NCI-H2029 (cell line): Measurements from ENCODE around the gene ATP10A.

ENCODE experiments used
- DNase-seq: peaks from one replicate; lab custom pipeline; 2025; lab: John Stamatoyannopoulos, UW

ATP10A gene

DNA sequence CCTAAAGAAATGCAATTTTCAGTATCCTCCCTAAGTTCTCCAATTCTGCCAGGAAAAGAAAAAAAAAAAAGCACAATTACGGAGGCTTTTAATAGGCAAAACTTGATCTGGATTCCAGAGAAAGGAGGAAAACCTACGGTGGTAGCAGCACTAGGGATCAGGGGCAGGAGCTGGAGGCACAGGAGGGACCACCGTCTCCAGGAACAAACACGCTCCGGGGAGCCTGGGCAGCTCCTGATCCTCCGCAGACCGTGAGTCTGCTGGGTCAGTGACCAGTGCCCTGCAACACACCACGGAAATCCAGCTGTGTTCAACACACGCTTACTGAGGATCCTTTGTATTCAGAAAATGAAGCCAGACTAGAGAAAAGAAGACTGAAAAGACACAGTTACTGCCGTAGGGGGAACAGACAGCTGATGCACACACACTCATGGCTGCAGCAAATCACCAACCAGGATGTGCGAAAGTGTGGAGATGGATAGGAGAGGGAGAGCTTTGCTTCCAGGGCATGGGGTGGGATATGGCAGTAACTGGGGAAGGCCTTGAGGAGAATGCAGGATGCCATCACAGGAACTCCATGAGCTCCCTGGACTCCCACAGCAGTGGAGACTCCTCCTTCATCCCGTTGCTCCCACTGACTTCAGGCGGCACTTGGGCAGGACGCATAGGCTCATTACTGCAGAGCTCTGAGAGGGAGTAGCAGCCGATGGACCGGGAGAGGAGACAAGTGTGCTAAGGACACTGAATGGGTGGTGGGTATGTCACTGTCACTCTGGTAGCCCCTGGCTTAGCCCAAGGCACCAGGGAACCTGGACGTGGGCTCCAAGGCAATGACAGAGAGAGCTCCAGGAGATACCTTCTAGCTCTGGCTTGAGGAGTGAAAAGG, 167.0 kb downstream of the ATP10A start:
- no peak for DNase-seq

DNA sequence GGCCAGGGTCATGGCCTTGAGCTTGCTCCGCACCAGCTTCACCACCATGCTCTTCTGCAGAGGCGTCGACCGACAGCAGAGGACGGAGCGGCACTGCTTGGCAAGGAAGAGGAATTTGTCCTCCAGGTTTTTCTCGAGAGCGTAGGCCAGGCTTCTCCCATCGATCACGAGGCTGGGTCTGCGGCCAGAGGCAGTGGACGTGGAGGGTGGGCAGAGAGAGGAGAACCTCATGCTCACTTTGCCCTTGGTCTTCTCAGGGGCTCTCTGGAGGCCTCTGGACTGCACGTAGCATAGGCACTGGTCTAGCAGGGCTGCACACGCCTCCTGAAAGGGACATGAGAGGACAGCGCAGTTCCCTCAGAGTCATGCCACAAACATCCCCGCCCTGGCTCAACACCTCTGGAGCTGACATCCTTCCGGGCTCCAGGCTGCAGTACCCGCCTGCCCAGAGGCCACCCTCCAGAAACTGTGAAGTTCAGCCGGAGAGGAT, 168.3 kb downstream of the ATP10A start:
- no peak for DNase-seq

DNA sequence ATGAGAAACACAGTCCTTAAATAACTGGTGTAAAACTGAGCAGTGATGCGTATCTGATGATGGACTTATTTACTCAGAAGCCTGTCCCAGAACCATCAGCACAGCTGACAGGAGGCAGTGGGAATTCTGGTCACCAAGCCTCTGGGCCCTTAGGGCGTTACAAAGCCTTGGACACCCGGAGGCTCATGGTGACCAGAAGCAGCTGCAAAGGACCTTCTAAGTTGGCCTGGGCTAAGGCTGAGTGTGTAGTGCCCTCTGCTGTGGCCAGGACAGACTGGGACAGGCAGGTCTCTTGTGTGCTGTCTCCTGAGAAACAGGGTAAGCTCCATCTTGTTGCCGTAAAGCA, 168.9 kb downstream of the ATP10A start:
- no peak for DNase-seq

DNA sequence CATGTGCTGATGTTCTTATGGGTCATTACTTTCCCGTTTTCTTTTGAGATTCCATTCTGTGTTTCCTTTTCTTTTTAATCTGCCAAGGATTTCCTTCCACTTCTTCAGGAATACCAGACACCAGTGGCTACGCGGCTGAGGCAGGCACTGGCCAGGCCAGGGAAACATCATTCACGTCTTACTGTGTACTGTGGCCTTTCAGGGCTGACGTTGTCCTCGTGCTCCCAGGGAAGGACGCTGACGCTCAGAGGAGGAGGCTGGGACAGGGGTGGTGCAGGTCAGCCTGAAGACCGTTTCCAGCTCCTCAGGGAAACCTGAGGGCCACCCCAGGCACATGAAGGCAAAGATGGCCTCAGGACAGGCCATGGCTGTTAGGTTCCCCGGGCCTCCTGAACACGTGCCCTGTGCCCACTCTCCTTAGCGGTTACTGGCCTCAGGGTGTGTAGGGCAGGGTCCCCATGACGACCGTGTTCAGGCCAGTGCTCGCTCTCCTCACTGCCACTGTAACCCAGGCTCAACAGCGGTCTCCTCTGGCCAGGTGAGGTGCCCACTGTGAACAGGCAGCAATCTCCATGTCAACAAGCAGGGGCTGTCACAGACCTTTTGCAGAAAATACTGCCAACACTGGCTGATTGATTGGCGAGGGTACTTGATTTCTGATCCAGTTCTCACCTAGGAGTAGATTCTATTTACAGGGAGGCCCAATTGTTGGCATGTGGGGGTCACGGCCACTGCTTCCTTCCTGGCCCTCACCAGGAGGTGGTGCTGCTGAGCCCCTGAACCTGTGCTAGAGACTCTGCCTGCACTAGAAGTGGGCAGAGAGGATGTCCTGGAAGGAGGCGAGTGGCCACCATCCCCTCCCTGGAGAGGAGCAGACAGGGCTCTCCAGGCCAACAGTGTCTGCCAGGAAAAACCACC, 169.5 kb downstream of the ATP10A start:
- no peak for DNase-seq

DNA sequence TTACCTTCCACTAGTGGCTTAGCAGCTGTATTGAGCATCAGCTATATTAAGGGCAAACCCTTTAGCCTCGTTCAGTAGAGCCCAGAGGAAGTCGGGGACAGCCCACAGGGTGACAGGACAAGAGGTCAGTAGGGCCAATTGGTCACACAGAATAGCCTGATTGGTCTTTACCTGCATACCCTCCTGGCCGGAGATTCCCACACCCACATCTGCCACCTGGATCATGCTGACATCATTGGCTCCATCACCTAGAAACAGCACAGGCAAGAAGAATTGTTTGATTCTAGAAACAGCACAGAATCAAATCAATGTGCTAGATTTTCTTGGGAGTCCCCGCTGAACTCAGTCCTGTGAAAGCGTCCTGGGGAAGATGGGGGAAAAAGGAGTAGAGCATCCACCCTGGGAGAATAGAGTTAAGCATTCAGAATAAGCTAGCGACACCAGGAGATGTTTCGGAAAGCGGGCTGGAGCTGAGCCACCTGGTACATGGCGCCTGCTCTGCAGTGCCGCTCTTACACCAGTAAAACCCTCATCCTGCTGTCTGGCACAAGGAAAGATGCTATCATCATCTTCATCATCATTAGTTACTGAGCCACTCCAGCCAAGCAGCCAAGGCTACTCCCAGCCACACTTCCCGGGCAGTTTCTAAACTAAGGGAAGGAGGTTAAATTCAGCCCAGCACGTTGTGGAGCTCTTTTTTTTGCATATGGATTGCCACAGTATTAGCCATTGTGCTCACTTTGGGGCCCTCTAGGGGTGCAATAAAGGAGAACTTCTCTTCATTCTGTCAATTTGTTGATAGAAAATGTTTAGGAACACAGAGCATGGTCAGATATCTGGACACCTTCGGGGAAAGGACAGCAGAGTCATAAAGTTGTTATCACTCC, 171.3 kb downstream of the ATP10A start:
- no peak for DNase-seq

DNA sequence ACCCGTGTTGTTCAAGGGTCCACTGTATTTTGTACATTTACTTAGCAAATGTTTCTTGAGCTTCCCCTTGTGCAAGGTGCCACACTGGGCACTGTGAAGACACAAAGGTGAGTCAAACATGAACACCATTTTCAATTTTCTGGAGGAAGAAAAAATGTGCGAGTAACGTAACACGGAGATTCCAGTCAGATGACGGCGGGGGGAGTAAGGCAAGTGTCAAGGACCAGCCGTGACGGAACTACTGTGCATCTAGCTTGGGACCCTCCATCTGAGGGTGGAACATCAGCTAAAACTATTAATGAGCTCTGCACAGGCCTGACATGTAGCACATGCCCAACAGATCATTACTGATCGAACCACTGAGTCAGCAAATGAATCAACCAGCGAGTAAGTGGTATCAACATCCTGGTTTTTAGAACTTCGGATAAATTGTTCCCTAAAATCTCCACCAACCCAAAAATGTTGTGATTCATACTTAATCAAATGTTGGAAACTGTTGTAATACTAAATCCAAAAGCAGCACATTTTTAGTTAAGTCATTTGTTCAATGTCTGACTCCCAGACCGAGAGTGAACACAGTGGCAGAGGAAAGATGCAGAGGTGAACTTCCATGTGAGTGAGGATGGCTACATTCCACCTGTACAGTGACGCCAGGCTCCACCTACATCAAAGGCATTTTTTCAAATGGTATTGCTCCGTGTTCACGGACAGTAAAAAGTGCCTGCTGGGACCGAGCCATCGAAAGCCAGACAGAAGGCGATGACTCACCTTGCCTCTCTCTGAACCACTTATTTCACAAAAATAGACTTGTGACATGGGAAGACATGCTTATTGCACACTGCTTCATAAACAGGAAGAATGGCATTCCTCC, 172.2 kb downstream of the ATP10A start:
- no peak for DNase-seq

DNA sequence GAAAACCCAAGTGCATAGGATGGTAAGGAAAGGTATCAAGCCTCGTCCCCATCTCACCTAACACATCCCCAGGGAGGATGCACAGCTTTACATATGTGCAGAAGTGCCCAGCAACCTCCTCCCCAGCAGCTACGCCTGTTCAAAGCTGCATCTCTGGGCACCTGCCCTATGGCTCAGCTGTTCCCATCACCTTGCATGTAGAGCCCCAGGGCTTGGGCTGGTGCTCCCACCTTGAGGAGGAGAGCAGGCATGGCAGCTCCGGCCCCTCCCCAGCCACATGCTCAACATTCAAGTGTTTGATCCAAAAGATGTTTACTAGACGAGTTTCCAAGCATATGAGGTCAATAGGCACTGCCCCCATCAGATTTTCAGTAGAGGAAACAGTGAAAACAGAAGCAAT, 173.5 kb downstream of the ATP10A start:
- DNase-seq, result no peak

DNA sequence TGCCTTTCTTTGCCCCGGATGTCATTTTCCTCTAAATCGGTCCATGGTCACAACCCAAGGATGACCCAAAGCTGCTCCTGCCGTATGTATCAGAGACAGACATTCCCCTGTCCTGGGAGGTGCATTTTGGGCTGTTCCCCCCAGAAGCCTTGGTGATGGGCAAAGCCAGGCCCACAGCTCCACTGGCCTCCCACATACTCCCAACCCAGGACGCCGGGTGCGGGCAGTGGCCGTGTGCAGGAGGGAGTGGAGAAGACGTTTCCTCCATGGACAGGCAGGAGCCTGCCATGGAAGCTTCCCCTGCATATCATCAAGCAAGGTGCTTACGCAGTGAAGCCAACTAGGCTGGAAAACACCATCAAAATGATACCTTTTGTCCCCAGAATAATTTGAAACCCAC, 175.0 kb downstream of the ATP10A start:
- no peak for DNase-seq

DNA sequence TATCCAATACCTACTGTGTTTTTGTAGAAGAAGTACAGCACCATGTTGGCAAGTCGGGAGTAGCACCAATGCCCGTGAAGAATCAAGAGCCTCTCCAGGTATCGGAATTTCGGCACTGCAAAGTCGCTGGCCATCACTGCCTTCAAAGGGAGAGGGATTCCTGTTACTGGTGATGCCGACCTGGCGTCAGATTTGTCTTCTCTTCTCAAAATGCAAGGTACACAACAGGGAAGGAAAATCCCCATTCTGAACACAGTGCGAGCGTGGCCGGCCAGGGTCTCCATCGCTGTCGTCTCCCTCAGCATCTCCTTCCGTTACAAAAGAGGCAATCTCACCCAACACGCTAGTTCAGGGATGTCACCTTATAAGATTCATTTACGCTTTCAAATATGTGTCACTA, 175.4 kb downstream of the ATP10A start:
- no peak for DNase-seq

DNA sequence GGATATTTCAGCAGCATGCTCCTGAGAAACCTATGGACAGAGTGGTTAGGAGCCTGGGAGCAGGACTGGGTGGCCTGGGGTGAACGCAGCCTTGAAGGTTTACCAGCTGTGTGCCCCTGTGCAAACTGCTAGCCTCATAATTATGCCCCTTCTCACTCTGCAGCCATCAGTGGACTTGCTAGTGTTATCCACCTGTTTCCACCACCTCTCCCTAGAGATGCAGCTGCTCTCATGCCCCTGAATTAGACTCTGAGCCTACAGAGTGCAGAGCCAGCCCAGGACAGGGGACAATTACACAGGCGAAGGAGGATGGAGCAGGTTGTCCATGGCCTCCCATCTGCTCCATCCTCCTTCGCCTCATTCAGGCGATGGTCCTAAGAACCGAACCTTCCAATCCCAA, 175.9 kb downstream of the ATP10A start:
- DNase-seq, result no peak

DNA sequence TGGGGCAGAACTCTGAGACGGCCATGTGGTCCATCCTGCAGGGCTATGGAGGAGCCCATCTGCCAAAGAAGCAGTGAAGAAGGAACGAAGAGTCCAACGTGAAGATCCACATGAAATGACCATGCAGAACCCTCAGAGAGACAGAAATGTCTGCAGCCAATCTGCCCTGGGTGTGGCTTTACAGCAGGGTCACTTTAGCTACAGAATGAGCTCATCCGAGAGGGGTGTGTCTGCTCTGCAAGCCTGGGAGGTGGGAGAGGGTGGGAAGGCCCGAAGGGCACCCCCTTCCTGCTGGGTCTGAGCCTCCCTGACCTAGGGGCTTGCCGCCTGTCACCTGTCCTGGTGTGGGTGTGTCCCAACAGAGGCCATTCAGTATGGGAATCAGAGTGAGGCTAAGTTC, 176.3 kb downstream of the ATP10A start:
- no peak for DNase-seq

DNA sequence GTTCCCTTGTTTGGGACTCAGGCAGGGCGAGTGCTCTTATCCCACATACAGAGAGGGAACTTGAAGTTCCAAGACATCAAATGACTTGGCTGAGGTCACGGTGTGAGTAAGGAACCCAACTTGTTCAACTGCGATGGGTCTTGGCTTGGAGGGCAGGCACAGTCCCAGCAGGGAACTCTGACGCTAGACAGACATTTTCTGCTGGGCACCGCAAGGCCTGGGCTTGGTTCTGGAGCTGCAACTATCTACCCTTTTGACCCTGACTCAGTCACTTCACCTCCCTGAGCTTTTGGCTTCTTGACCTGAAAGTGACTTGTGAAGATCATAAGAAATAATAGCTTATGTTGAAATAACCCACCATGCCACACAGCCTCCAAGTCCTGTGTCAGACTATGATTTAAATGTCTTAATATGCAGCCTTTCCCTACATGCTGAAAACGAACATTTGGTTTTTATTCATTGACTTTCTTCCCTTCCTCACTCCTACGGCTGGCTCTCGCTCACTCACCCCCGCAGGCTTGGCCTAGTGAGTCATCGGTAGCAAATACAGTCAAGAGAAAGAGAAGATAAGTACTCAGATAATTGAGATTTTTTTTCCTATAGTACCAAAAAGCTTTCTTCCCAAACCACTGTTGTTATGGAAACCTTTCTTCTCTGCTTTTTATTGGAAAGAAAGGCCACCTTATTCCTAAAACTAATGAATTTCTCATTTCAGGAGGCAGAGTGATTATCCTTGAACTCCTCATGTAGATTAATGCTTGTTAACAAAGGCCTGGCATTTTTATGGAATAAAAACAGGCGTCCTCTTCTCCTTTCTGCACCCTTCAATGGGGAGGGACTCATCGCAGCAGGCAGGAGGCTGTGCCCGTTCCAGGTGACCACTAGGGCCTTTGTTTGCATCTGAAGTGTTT, 178.4 kb downstream of the ATP10A start:
- DNase-seq, result no peak

DNA sequence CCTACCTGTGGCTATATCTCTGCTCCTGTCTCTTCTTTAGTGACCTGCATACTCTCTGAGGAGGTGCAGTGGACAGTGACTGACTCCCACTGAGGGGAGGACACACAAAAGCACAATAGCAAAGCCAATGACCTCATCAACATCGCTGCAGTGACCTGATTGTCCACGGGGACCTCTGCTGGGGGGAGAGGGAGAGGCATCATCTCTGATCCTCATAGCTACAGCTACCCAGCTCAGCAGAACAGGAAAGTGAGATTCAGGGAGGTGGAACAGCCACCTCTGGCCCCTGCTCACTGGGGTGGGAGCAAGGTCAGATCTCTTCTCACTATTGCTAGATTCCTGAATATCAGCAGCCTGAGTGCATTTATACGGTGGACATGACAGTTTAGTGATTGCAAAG, 179.2 kb downstream of the ATP10A start:
- DNase-seq, result no peak

DNA sequence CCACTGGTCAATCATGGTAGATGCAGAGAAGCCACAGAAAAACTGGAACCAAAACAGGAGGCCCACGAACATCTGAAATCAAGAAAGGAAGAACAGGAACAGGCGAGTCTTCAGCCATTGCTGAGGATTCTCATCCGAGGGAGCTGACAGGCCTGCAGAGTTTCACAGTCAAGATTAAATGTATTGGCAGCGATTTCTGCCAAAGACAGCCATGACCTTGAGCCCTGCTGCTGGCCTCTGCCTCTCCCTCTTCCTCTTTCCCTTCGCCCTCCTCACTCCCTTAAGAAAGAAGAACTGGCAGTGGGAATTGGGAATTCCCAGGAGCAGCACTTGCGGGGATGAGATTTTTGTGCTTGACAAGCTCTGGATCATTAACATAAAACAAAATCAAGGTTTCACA, 179.7 kb downstream of the ATP10A start:
- no peak for DNase-seq

DNA sequence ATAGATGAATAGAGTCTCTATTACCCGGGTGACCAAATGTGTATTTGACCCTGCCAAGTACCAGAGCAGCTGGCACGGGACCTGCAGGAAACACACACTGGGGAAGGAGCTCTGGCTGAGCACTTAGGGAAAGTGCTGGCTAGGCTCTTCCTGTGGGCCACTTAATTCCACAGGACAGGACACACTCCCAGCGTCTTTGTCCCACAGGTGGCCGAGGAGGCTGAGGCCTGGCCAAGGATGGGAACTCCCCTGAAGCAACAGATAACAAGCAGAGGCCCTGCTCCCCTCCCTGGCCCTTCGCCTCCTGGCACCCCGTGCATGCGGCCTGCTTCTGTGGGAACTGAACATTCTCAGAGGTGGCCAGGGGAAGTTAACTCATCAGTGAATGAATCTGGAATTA, 180.8 kb downstream of the ATP10A start:
- DNase-seq, result no peak

DNA sequence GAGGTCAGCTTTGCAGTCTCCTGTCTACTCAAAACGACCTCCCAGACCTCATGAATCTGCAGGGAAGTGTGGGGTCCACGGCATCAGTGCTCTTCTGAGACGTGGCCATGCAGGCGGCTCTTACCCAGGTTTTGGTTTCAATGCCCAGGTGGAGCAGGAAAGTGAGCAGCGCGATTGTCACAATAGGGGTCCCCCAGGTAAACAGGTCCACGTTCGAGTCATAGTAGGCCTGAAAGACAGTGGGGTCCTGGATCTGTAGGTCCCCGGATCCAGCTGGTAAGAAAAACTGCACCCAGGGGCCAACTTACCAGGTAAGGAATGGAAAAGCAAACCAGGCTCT, 182.5 kb downstream of the ATP10A start:
- no peak for DNase-seq

DNA sequence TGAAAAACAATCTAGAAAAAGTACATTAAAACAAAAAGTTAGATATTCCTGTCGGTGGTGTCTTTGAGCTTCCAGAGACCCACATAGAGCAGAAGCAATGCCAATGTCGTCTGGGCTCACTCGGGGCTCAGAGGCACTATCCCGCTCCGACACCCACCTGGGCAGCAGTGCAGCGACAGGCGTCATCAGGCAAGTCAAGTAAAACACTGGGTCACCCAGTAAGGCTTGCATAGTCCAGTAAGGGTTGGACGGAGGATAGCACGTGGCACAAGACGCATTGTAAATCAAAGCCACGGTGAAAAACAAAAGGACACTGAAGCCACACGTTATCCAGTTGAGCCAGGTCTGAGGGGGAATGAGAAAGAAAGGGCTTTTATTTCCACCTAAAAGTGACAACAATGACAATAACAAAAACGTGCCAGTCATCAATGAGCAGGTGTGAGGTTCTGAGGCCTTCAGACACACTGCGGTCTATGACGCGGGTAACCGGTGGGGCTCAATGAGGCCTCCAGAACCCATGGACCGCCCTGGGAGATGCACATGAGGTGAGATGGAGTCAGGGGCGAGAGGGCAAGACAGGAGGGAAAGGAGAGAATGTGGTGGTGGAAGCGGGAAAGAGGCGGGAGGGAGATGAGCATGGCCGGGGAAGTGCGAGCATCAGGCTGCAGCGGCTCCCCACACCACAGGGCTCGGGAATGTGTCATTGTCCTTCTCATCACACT, 183.0 kb downstream of the ATP10A start:
- DNase-seq, result no peak

DNA sequence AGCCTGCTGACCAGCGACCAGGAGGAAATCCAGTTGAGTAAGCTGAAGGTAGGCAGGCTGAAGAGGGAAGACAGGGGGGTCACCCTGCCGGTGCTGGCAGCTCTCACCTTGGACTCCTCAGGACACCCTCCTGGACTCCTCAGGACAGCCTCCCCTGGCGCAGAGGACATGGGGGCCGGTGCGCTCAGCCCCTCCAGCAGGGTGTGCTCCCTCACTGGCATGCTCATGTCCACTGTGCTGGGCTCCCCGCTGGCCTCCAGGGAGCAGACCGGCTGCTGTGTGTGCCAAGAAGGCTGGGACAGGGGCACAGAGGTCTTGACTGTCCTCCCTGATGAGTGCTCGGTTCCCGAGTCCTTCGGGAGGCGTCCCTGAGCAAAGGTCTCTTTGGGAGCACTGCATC, 183.6 kb downstream of the ATP10A start:
- DNase-seq, result no peak

DNA sequence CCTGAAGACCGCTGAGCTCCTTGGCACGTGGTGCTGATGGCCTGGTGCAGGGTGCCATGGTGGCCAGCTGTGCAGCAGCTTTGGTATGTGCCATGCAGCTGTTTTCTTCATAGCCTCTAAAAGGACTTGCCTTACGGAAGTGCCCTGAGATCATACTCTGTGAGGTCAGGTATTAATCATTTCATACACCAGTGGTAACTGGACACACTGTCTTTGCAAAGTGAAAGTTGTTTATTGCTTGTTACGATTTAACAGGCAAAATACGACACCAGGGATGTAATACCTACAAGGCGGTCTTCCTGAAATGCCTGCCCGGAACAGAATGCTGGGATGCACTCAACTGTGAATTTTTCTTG, 184.6 kb downstream of the ATP10A start:
- no peak for DNase-seq
